Measurements from ENCODE around the gene DICER1.

DNA sequence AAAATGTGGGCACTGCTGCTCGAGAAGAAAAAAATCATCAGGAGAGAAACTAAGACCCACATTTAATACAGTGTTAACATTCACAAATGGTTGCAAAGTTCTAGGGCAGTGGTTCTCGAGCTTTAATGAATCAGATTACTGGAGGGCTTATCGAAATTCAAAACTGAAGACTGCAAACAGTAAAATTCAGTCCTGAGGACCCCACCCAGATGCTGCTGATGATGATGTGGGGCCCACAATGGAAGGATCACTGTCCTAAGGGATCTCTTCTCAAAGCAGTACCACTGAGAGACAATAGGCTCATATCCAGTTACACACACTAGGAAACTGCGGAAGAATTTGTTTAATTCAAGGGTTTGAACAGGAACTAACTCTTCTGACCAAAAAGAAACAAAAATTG lies 31.4 kb downstream of the DICER1 start:
- TF ChIP-seq FOXK2 (IDR thresholded peaks at IDR 0.05) (no peak), FOXM1 (IDR thresholded peaks at IDR 0.05; ENCODE audit: borderline replicate concordance) (no peak), FOXA1 (IDR thresholded peaks at IDR 0.05) (no peak), SUZ12 (IDR thresholded peaks at IDR 0.05) (no peak)

Measured in HEK293T (cell line).